ENCODE results near the gene KREMEN1. TPM values are rescaled to one million over a fixed set of nuclear protein-coding genes. Genes with fewer than 3 reads are reported as not detected.
"Not testable (repeated sequence)": the region's sequence is repeated elsewhere in the genome, so short reads cannot be mapped to it uniquely, and the experiment has no call there.

KREMEN1 gene
- total RNA-seq, 3 donors from 2014 or later: 18.3 to 35.1 (median 28.6) TPM

- no peak for ATAC-seq
- TF ChIP-seq CTCF (IDR thresholded peaks at IDR 0.05): no peak
- Histone ChIP-seq H3K9me3 (no peaks in the 10 kb centered on the region), H3K36me3 (ENCODE audit: low read depth) (no peaks in the 10 kb centered on the region), H3K4me3 (no peak overlapping the region), H3K4me1 (ENCODE audit: low read depth) (peaks cover 18% of the 10 kb centered on the region)
- intact Hi-C loops (cut with DNase I, micrococcal nuclease): no loop called here
- no peak for DNase-seq
These were observed 10.2 kb downstream of the KREMEN1 start for GRCh38 chr22:29082826-29083545.

GRCh38 chr22:29083576-29083932 lies 10.7 kb downstream of the KREMEN1 start:
- H3K9me3 ChIP-seq; DNase-seq; ATAC-seq; H3K36me3 ChIP-seq (ENCODE audit: low read depth); H3K4me3 ChIP-seq; intact Hi-C loops (cut with DNase I, micrococcal nuclease): not testable (repeated sequence)
- H3K4me1 ChIP-seq (ENCODE audit: low read depth): peaks cover 18% of the 10 kb centered on the region

- no peak for TF ChIP-seq CTCF (IDR thresholded peaks at IDR 0.05)
- intact Hi-C loops (cut with DNase I, micrococcal nuclease): no loop called here
- Histone ChIP-seq H3K4me1 (ENCODE audit: low read depth) (peaks cover 13% of the 10 kb centered on the region), H3K4me3 (no peak overlapping the region), H3K9me3 (no peaks in the 10 kb centered on the region), H3K36me3 (ENCODE audit: low read depth) (no peaks in the 10 kb centered on the region)
- ATAC-seq: no peak
- no peak for DNase-seq
These were observed 11.2 kb downstream of the KREMEN1 start for GRCh38 chr22:29083933-29084591.

- no peak overlapping the region for H3K4me3 ChIP-seq
These were observed 14.2 kb downstream of the KREMEN1 start for GRCh38 chr22:29087012-29087411.

GRCh38 chr22:29088809-29089208 lies 16.0 kb downstream of the KREMEN1 start:
- intact Hi-C loops (cut with DNase I, micrococcal nuclease): no loop called here

More at GRCh38 chr22:29087012-29087411, 14.2 kb downstream of the KREMEN1 start:
- no peak for DNase-seq
- intact Hi-C loops (cut with DNase I, micrococcal nuclease): no loop called here
- H3K36me3 ChIP-seq (ENCODE audit: low read depth): no peaks in the 10 kb centered on the region
- no peaks in the 10 kb centered on the region for H3K9me3 ChIP-seq
- ATAC-seq: no peak
- peaks cover 3% of the 10 kb centered on the region for H3K4me1 ChIP-seq (ENCODE audit: low read depth)
- TF ChIP-seq CTCF (IDR thresholded peaks at IDR 0.05): no peak

More at GRCh38 chr22:29088809-29089208, 16.0 kb downstream of the KREMEN1 start:
- no peak for ATAC-seq
- DNase-seq: no peak
- no peak overlapping the region for H3K4me3 ChIP-seq
- peaks cover 6% of the 10 kb centered on the region for H3K4me1 ChIP-seq (ENCODE audit: low read depth)
- no peaks in the 10 kb centered on the region for H3K36me3 ChIP-seq (ENCODE audit: low read depth)
- H3K9me3 ChIP-seq: no peaks in the 10 kb centered on the region
- no peak for TF ChIP-seq CTCF (IDR thresholded peaks at IDR 0.05)
